ENCODE results near the gene FAM83G.
"Not testable (repeated sequence)": the region's sequence is repeated elsewhere in the genome, so short reads cannot be mapped to it uniquely, and the experiment has no call there.

FAM83G gene

GRCh38 chr17:19022747-19023146 is 18.2 kb upstream of the FAM83G start:
- DNase-seq (ENCODE audit: low read depth in 2 of 2): no peak

- DNase-seq (ENCODE audit: low read depth in 2 of 2): no peak
Observed at GRCh38 chr17:19022128-19022527, 17.6 kb upstream of the FAM83G start.

GRCh38 chr17:19021622-19022083 is 17.1 kb upstream of the FAM83G start:
- DNase-seq (ENCODE audit: low read depth in 2 of 2): peak in 1 of 2 experiments; percentile 32

DNA sequence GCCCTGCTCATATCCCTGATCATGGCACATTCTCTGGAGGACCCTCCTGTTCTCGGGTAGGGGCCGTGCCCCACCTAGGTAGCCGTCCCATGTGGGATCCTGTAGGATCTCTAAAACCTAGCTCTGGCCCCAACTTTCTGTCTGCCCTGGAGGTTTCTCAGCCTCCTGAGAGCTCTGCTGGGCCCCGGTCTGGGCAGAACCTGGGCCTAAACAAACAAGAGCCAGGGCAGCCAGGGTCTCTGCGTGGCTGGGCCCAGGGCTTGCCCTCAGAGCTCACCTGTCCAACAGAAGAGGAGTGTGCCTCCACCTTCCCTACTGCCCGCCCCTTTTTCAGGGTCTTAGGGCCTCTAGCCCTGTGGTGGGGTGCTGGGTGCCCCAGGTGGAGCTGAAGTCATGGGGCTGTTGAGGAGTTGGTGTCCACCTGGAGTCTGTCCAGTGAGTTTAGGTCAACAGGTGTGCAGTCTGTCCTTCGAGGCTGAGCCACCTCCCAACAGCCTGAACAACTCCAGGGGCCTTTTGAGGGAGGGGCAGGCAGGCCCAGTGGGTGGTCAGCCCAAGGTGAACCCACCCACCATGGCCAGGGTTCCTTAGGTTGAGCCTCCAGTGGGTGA is 16.6 kb upstream of the FAM83G start:
- DNase-seq (ENCODE audit: low read depth in 2 of 2): not testable (repeated sequence)

- DNase-seq (ENCODE audit: low read depth in 2 of 2): no peak
Observed at GRCh38 chr17:19020016-19020415, 15.5 kb upstream of the FAM83G start.

DNA sequence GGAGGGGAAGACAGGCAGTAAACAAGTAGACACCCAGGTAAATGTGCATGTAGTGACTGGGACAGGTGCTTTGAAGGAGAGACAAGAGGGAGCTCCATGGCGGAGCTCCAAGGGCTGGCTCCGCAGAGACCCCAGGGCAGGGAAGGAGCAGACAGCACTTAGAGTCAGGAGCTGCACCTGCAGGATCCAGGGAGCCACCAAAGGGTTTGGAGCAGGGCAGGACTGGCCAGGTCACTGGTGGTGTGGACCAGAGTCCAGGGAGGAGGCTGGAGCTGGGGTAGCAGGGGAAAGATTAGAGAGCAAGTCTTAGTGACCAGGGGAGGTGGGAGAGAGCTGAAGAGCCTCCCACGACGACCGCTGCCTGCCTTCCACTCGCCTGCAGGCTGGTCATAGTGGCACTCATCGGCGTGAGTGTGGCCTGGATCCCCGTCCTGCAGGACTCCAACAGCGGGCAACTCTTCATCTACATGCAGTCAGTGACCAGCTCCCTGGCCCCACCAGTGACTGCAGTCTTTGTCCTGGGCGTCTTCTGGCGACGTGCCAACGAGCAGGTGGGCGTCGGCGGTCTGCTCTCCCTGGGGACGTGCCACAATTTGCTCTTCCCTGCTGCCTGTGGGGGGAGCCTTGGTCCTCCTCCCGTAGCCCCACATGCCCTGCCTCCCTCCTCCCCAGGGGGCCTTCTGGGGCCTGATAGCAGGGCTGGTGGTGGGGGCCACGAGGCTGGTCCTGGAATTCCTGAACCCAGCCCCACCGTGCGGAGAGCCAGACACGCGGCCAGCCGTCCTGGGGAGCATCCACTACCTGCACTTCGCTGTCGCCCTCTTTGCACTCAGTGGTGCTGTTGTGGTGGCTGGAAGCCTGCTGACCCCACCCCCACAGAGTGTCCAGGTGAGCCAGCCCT is 14.7 kb upstream of the FAM83G start:
- DNase-seq (ENCODE audit: low read depth in 2 of 2): no peak

DNA sequence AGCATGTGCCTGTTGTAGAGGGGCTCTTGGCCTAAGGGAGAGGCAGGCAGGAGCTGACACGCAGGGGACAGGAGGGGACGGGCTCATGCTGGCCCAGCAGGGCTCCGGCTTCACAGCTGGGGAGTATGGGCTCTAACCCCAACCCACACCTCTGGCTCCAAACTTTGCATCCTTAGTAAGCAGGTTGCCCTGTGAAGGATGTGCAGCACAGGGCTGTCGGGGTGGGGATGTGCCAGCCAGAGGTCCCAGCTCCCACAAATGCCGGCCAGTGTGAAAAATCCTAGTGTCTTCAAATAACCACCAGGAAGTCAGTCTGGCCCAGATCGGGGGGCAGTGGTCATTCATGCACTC is 14.0 kb upstream of the FAM83G start:
- no peak for DNase-seq (ENCODE audit: low read depth in 2 of 2)

DNA sequence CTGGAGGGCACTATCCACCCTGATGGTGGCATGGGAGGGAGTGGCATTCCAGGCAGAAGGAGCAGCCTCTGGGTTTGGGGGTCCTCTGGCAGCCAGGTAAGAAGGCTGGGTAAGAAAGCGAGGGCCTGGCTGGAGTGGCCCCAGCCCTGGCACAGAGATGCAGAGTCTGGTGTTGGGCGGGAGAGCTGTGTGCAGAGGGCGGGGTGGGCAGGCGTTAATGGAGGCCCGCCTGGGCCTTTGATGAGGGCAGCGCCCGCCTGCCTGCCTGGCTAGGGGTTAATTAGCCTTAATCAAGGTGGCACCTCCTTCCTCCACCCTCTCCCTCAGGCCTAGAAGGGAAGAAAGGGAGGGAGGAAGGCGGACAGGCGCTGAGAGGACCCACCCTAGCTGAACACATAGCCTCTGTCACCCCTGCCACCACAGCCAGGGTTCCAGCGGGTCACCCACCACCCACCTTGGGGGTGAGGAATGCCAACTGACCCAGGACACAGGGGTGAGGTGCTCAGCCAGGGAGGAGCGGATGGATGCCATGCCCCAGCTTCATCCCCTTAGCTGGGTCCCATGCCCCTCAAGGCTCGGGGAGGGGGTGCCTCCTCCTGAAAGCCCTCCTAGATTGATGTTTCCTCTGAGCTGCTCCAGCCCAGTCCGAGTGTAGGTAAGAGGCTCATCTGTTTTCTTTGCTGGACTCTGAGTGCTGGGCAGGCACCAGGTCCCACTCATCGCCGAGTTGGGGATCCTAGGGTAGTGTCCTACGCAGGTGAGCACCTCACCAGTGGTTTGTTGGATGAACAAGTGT is 13.4 kb upstream of the FAM83G start:
- no peak for DNase-seq (ENCODE audit: low read depth in 2 of 2)

- no peak for DNase-seq (ENCODE audit: low read depth in 2 of 2)
Observed at GRCh38 chr17:19017401-19017800, 12.8 kb upstream of the FAM83G start.

DNA sequence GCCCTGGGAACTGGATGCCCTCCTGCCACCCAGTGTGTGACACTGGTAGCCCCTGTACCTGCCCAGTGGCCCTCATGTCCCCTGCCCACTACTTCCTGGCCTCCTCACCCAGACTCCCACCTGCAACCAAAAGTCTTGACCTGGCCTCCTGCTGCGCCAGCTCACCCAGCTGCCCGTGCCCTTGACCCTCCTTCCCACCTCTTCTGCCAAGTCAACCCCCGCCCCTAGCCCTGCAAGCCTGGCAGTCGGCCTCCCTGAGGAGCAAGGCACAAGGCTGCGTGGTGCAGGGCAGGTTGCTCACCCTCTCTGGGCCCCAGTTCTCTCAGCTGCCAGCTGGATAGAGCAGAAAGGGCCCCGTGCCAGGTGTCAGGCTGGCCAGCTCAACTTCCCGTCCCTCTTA is 12.3 kb upstream of the FAM83G start:
- no peak for DNase-seq (ENCODE audit: low read depth in 2 of 2)

DNA sequence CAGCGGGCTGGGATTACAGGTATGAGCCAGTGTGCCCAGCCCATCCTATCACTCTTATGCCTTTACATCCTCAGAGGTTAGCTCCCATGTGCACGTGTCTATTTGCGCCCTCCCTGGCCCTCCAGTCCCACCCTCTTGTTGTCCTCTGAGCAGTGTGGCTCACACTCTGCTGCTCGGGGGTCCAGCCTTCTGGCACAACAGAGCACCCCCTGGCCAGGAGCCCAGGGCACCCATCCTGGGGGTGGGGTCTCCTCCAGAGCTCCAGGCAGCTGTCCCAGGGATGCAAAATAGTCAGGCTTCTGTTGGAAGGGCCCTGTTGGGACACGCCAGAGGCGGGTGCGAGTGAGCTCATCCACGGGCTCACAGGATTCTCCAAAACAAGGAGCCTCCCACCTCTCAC is 11.7 kb upstream of the FAM83G start:
- DNase-seq (ENCODE audit: low read depth in 2 of 2): no peak

GRCh38 chr17:19015428-19015827 is 10.9 kb upstream of the FAM83G start:
- no peak for DNase-seq (ENCODE audit: low read depth in 2 of 2)

DNA sequence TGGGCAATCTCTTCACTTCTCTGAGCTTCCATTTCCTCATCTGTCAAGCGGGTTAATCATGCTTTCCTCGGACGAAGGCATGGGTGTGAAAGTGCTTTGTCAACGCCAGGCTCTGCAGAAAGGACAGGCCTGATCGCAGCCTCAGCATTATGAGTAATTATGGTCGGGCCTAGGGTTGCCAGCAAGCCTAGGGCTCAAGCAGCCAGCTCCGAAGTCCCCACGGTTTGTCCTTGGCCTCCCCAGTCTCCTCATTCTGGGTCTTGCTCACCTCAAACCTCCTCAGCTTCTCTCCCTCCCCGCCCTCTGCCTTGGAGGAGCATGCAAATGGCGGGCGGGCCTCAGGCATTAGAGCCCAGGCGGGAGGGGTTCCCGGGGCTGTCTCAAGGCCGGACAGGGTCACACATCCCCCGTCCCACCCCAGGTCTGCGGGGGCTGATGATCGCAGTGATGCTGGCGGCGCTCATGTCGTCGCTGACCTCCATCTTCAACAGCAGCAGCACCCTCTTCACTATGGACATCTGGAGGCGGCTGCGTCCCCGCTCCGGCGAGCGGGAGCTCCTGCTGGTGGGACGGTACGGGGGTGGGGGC is 10.2 kb upstream of the FAM83G start:
- DNase-seq (ENCODE audit: low read depth in 2 of 2): no peak

GRCh38 chr17:19013806-19014627 is 9.5 kb upstream of the FAM83G start:
- no peak for DNase-seq (ENCODE audit: low read depth in 2 of 2)

GRCh38 chr17:19013226-19013625 is 8.7 kb upstream of the FAM83G start:
- no peak for DNase-seq (ENCODE audit: low read depth in 2 of 2)

- DNase-seq (ENCODE audit: low read depth in 2 of 2): no peak
Observed at GRCh38 chr17:19012171-19013080, 7.9 kb upstream of the FAM83G start.

GRCh38 chr17:19011581-19011980 is 7.0 kb upstream of the FAM83G start:
- no peak for DNase-seq (ENCODE audit: low read depth in 2 of 2)

GRCh38 chr17:19010729-19011505 is 6.4 kb upstream of the FAM83G start:
- DNase-seq (ENCODE audit: low read depth in 2 of 2): no peak

DNA sequence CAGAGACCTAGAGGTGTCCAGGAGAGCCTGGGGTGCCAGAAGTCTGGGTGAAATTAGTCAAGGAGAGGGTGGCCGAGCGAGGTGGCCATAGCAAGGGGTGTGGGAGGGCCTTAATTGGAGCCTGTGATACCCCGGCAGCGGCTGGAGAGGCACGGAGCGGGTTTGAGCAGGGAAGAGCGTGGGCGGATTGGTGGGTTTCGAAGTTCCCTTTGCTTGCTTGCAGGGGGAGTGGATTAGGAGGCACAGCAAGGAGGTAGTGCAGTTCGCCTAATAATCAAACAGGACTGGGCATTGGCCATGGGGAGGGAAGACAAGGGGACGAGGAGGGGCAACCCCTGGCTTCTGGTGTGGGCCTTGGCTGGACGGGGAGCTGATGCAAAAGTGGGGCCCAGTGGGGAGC is 5.4 kb upstream of the FAM83G start:
- DNase-seq (ENCODE audit: low read depth in 2 of 2): no peak

Data from stimulated activated CD4-positive, alpha-beta T cell treated with anti-CD3 and anti-CD28 coated beads, Interleukin-12 subunit alpha, Interleukin-12 subunit beta, amount 100 ng/mL, for 24 hours (primary cell).